OCI-LY3 (cell line): ENCODE results near the gene PPP2R5E.

Experiments used
- CTCF ChIP-seq: fragments of 200-600, 300-600 bp; sonication (generic); IDR thresholded peaks from 2 replicates; pipeline ENCODE4 v1.5.1; 2014; ENCODE audit warnings: antibody characterized with exemption, low read length, low read depth
- EZH2phosphoT487 ChIP-seq: fragments of 200-600 bp; shearing (Covaris generic); IDR thresholded peaks from 2 replicates; pipeline ENCODE4 v1.6.1; 2018; ENCODE audit warnings: antibody characterized with exemption, mixed run types, low read depth

- no peak for TF ChIP-seq CTCF
- no peak for TF ChIP-seq EZH2phosphoT487
Observed at GRCh38 chr14:63326840-63327239, 216.3 kb downstream of the PPP2R5E start.
